ENCODE data around the gene GADD45A.
"Not testable (repeated sequence)": the region's sequence is repeated elsewhere in the genome, so short reads cannot be mapped to it uniquely, and the experiment has no call there.

The GADD45A gene

DNA sequence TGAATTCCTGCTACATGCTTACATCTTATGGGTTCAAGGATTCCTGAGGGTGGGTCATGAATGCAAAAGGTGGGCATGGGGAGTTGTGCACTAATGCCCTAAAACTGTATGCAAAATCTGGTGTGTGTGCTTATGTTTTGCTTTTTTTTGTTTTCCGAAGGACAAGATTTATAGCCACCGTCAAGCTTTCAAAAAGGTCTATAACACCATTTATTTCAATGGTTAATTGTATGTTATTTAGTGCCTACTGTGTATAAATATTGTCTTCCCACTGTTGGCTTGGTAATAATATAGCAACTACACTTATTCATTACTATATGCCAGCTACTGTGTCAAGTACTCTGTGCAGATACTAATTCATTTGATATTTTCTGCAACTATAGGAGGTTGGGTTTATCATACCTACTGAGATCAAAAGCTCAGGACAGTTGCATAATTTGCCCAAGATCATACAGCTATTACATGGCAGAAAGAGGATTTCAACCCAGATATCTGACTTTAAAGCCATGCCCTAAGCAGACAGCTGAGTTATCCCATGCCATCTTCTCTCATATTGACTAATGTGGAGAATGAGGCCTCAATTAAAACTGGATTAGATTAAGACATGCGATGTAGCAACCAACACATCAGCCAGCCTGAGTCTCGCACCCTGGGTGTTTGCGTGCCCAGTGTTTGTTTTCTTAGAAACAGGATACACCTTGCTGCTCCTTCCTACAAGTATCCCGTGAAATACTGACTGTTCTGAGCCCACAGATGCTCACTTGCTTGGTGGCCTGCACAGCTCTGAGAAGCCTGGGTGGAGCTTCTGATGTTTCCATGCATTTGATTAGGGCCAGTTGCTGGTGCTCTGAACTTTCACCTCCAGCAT lies 34.6 kb downstream of the GADD45A start:
- DNase-seq (ENCODE audit: low read depth in 3 of 3): no peak

DNA sequence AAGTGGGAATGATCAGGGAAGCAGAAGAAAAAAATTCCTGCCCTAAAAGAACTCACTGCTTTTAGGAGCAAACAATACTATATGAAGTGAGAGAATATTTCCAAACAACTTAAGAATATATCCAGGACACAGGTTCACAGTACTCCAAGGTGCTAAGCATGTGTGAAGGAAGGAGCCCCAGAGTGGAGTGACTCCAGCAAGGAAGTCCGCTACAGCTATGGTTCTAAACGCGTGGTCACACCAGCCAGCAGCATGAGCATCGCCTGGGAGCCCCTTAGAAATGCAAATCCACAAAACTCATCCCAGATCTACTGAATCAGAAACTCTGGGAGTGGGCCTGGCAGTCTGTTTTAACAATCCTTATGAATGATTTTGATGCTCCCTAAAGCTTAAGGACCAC lies 36.1 kb downstream of the GADD45A start:
- DNase-seq (ENCODE audit: low read depth in 3 of 3): no peak

DNA sequence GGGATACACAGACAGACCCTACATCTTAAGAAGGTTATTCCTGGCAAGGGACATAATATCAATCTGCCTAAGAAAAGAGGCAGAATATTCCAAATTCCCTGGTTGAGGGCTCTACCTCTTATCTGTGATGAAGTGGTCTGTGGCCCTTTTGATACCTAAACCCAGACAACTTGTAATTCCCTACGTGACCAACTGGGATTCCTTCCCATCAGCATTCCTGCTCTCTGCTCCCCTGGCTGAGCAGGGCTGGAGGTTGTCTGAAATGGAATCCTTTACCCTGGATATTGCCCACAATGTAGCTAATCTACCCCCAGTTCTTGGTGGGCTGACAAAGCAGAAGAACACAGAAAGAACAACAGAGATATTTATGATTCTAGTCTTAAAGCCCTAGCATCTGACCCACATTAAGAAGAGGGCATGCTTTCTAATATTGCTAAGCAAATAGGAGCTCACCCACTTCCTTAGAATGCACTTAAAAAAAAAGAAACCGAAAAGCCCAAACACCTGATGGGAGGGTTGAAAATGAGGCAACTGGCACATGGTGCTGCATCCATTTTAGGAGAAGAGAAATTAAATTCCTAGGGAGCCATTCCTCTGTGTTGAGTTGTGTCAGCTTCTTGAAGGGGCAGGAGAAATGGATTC lies 36.8 kb downstream of the GADD45A start:
- no peak for DNase-seq (ENCODE audit: low read depth in 3 of 3)

DNA sequence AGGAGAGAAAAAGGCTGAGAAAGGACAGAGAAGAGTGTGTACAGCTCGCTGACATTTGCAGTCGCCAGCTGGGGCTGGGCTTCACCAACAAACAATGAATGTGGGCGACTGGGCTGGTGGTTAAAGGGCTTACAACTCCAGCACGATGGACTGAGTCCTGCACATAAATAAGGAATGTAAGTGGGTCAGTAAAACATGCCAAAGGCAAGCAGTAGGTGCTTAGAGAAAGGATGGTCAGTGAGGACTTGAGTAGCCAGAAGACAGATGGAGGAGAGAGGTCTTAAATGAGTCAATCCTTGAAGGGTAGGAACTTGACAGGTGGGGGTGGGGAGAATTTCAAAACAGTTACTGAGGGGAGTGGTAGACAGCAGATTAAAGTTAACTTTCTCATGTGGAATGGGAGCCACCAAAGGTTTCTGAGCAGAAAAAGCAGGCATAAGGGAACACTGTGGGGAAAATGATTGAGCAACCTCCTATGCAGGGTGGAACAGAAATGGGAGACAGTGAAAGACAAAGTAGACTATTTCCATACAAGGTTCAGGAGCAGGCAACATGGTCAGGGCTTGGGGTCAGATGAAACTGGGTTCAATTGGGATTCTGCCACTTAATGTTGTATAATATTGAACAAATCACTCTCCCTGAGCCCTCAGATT lies 37.4 kb downstream of the GADD45A start:
- DNase-seq (ENCODE audit: low read depth in 3 of 3): no peak

DNA sequence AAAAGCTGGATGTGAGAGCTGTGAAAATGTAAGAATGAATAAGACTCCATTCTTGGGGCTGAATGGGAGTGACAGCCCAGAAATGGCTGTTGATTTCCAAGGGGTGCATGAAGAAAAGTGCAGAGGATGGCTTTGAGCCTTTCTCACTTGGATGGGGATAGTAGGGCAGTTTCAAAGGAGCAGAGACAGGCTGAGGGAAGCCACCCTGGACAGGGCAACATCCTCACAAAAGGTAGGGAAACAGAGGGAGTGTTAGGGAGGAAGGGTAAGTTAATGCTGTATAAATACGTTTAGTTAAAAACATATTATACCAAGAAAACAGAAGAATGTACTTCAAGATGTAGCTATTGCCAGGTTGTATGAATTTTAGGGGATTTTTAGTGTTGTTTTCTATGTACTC lies 38.1 kb downstream of the GADD45A start:
- no peak for DNase-seq (ENCODE audit: low read depth in 3 of 3)

DNA sequence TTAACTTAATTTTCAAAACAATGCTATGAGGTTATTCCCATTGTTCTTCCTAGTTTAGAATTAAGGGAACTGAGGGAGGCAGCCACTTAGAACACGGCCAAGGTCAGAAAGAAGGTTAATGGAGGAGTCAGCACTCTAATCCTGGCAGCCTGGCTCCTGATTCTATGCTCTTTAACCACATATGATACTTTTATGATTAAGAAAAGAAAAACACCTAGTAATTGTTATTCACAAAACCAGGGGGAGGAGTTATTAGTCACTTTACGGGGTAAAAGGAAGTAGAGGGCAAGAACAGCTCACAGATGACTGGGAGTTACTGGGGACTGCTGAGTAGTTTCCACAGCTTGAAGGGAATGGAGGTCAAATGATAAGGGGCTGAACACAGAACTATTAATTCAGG lies 38.6 kb downstream of the GADD45A start:
- DNase-seq (ENCODE audit: low read depth in 3 of 3): no peak

DNA sequence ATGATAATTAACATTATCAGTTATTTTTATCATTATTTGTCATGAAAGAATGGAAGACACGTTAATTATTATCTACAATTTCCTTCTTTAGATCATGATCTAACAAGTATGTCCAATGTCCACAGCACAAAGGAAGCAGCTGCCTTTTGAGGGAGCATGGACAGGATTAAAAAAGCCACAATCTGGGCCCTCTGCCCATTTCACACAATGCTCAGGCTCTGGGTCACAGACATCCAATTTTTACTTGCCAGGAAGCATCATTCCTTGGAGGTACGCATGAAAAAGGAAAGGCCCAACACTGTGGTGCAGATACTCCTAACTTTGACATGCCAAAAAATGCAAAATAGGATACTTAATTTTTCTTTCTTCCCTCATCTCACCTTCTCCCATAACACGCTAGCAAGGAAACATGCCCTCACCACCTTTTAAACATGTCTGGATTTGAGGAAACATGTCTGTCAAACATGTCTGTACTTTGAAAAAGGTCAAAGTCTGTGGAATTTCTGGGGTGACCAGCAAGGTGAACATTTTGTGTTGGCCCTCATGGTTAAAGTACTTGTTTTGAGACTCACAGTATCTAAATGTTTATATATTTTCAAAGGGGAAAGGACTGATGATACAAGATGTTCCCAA lies 40.0 kb downstream of the GADD45A start:
- no peak for DNase-seq (ENCODE audit: low read depth in 3 of 3)

DNA sequence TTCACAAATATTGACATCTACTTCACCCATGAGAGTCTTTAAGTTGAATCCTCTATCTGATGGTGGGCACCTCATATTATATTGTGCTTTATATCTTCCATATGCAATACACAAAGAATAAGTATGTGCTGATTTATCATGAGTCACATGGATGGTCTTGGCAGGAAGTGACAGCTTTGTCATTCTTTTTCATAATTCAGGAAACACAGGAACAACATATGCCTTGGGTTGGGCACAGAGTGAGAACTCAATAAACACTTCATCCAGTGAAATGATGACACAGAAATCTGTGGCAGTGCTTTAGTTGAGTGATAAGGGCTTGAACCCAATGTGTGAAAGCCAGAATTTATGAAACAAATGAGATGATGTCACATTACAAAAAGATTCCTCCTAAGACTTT lies 41.2 kb downstream of the GADD45A start:
- DNase-seq (ENCODE audit: low read depth in 3 of 3): no peak

DNA sequence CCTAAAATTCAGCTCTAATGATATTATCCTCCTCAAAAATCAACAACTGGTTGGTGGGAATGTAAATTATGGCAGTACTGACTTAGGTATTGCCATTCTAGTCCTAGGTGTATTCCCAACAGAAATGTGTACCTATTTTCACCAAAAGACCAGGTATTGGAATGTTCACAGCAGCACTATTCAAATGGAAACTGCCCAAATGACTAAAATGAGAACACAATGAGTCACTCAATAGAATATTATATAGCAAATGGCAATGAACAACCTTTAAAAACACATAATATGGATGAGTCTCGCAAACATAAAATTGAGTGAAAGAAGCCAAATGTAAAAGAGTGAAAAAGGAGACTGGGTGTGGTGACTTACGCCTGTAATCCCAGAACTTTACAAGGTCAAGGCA lies 44.9 kb downstream of the GADD45A start:
- DNase-seq (ENCODE audit: low read depth in 3 of 3): no peak

DNA sequence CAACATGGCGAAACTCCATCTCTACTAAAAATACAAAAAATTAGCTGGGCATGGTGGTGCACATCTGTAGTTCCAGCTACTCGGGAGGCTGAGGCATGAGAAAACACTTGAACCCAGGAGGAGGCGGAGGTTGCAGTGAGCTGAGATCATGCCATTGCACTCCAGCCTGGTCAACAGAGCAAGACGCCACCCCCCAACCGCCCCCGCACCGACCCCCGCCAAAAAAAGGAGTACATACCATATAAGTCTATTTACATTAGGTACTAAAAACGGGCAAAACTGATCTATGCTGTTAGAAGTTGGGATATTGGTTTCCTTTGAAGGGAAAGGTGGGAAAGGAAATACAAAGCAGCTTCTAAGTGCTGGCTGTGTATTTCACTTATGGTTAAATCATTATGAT lies 45.3 kb downstream of the GADD45A start:
- DNase-seq (ENCODE audit: low read depth in 3 of 3): not testable (repeated sequence)

DNA sequence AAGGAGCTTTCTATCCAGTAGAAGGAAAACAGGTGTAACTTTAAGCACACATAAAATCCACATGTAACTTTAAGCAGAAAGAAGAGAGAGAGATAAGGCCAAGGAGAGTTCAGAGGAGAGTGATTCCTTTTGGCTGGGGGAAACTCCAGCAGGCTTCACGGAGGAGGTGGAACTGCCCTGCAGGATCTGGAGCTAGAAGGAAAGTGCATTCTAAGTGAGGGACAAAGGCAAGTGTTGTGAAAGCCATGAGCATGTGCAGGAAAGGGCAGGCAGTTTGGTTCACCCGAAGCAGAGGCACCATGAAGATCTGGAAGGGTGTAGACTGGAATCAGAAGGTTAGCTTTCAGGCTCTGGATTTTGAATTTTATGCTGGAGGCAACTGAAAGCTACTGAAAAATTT lies 46.3 kb downstream of the GADD45A start:
- no peak for DNase-seq (ENCODE audit: low read depth in 3 of 3)

DNA sequence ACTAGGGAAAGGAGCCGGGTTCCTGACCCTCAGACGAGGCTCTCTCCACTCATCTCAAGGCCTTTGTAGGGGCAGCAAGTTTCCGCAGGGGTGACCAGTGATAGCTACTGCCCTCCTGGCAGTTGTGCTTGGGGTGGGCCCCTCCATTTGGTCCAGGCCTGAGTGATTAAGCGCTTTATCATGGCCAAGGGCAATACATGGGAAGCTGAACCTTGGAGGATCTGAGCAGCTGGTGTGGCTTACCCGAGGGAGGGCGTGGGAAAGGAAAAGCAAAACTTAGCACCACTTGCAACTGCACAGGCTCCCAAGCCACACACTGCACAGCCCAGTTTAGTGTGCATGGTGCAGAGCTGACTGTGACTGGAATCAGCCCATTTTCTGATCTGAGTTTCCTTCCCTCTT lies 47.8 kb downstream of the GADD45A start:
- DNase-seq (ENCODE audit: low read depth in 3 of 3): no peak

DNA sequence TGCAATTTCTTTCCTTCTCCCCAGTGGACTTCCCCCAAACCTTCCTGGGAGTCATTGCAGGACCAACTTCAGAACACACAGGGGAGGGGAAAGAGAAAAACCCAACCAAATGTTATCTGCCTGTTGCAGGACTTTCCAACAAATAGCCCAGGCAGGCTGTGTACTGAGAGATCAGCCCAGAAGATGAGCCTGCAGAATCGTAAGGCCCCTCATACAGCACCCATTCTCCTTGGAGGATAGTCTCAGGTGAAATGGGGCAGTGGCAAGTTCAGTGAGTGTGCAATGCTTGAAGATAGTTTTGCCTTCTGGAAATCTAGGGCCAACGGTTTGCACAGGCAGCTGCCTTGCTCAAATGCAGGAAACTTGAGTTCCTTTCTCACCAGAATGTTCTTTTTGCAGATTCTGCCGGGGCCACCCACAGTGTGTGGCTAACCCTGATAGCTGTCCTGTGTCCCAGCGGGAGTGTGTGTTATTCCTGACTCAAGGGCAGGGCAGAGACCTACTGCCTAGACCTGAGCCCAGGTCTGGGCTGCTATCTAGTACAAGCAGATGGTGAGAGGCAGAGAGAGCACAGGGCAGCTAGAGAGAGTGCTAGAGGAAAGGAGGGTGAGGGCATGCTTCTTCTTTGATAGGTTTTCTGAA lies 48.8 kb downstream of the GADD45A start:
- no peak for DNase-seq (ENCODE audit: low read depth in 3 of 3)

DNA sequence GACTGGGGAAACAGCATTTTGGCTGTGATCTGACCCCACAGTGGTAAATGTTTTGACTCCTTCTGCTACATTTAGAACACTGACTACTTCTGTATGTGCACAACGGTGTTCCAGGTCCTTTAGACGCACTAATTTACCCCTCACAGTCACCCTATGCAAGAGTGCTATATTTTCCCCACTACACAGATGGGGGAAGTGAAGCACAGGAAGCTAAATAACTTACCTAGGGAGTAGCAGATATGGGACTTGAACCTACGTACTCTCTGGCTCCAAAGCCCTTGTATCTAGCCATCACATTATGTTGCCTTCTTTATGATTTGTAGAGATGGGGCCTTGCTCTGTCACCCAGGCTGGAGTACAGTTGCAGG lies 49.3 kb downstream of the GADD45A start:
- no peak for DNase-seq (ENCODE audit: low read depth in 3 of 3)

DNA sequence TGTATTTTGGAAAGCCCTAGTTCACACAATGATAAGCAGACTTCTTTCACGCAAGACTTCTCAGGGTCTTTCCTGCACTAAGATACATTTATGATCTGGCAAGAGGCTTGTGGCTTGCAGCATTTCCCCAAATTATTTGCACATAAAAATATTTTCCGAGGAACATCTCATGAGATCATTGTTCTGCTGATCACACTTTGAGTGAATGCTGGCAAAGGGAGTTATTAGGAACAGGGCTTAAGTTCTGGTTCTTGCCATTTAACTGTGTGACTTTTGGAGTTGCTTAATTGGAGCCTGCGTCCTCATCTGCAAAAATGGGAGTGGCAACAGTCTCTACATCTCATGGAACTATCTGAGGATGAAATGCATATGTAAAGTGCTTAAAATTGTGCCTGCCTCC lies 50.2 kb downstream of the GADD45A start:
- DNase-seq (ENCODE audit: low read depth in 3 of 3): no peak

DNA sequence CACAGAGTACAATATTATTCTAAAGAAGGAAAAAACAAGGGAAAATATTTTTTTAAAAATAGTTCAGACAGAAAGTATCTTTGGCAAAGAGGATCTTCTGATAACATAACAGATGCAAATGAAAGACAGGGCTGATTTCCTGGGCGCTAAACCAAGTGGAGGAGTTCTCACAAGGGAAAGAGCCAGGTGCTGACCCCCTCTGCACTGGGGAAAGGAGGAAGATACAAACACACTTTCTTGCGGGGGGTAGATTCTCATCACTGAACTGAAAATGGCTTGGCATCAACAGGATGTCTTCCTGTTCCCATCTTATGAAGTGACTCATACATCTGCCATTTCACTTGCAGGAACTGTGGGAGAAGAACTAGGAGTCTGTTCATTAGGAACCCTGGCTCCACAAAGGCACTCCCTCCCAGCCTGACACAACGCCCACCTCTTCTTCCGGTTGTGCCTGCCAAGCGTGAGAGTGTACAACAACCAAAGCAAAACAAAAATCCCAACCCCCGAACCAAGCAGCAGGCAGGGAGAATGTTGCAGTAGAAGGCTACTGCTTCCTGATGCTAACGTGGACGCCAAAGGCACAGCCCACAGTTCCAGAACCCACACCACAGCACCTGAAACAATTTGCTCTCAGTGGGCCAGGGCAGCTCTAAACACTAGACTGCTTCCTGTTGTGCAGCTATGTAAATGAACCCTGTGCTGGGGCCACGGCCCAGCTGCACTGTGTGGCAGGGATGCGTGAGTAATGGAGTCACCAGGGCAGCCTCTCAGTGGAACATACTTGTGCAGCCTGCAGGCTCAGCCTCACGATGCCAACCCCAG lies 51.0 kb downstream of the GADD45A start:
- DNase-seq (ENCODE audit: low read depth in 3 of 3): no peak

DNA sequence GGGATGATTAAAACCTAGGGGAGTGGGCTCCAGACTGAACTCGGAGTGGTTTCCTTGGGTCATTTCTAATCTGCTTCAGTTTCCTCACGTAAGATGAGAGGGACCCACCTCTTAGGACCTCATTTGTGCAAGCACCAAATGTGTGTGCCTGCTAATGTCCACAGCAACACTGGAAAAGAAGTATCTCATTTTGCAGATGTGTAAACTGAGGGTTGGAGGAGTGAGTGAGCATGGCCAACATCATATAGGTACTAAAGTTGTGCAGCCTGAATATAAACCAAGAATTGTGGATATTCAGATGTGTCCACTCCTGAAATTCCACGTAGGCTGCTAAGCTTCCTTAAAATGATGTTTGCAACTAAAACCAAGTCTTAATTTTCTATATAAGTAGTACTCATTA lies 51.7 kb downstream of the GADD45A start:
- DNase-seq (ENCODE audit: low read depth in 3 of 3): no peak

DNA sequence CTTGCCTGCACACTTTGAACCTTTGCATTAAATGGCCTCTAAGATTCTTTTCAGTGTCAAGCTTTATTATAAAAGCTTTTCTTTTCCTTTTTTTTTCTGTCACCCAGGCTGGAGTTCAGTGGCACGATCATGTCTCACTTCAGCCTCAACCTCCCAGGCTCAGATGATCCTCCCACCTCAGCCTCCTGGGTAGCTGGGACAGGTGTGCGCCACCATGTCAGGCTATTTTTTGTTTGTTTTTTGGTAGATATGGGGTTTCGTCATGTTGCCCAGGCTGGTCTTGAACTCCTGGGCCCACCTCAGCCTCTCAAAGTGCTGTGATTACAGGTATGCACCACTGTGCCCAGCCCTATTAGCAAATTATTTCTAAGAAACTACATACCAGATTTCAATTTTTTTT lies 52.9 kb downstream of the GADD45A start:
- DNase-seq (ENCODE audit: low read depth in 3 of 3): no peak
